Ishikawa (cell line): ENCODE data around the gene DHRS7B.

Experiments used
- CEBPB ChIP-seq: IDR thresholded peaks from 2 replicates; pipeline ENCODE4 v1.6.1; 2012
- CREB1 ChIP-seq: IDR thresholded peaks from 2 replicates; pipeline ENCODE4 v1.6.1; 2012; ENCODE audit warnings: low read depth
- EGR1 ChIP-seq: IDR thresholded peaks from 2 replicates; pipeline ENCODE4 v1.6.1; 2012
- EP300 ChIP-seq: IDR thresholded peaks from 2 replicates; pipeline ENCODE4 v1.6.1; 2012; ENCODE audit warnings: borderline replicate concordance
- FOXM1 ChIP-seq: IDR thresholded peaks from 2 replicates; pipeline ENCODE4 v1.6.1; 2012; ENCODE audit warnings: low read depth, borderline replicate concordance
- NFIC ChIP-seq: IDR thresholded peaks from 2 replicates; pipeline ENCODE4 v1.6.1; 2012
- RAD21 ChIP-seq: IDR thresholded peaks from 2 replicates; pipeline ENCODE4 v1.6.1; 2012; ENCODE audit warnings: low read depth
- TAF1 ChIP-seq: IDR thresholded peaks from 2 replicates; pipeline ENCODE4 v1.6.1; 2012; ENCODE audit warnings: low read depth, mild to moderate bottlenecking
- TCF12 ChIP-seq: IDR thresholded peaks from 2 replicates; pipeline ENCODE4 v1.6.1; 2012; ENCODE audit warnings: low read depth
- YY1 ChIP-seq: IDR thresholded peaks from 2 replicates; pipeline ENCODE4 v1.6.1; 2012; ENCODE audit warnings: low read depth
- ZBTB7A ChIP-seq: IDR thresholded peaks from 2 replicates; pipeline ENCODE4 v1.6.1; 2012; ENCODE audit warnings: low read depth
- TF ChIP-seq, protein P1 (sequence below): IDR thresholded peaks from 2 replicates; pipeline ENCODE4 v1.6.1; 2012; ENCODE audit warnings: low read depth, mild to moderate bottlenecking
- TF ChIP-seq, protein P2 (sequence below): IDR thresholded peaks from 2 replicates; pipeline ENCODE4 v1.6.1; 2012
- TF ChIP-seq, protein P3 (sequence below): IDR thresholded peaks from 2 replicates; pipeline ENCODE4 v1.6.1; 2012

DNA sequence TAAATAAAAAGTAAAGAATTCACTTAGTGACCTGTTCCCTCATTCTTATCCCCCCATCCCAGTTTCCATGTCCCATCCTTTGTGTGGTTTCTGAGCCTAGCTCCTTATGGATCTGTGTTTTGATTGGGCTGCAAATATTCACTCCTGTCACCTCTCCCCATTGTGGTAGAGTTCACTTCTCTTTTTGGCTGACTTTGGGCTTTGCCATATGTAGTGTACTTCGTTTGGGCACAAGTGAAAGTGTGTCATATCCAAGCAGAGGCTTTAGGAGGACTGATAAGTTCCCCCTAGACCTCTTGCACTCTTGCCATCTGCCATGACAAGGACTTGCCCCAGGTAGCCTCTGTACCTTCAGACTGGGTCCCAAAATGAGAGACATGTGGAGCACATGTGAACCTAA is 13.0 kb upstream of the DHRS7B start:
- TF ChIP-seq NFIC (no peak), EP300 (no peak), CREB1 (no peak), FOXM1 (no peak), EGR1 (no peak), RAD21 (no peak), ZBTB7A (no peak), CEBPB (no peak), TAF1 (no peak), TCF12 (no peak), YY1 (no peak)
- TF ChIP-seq, protein P1, sequence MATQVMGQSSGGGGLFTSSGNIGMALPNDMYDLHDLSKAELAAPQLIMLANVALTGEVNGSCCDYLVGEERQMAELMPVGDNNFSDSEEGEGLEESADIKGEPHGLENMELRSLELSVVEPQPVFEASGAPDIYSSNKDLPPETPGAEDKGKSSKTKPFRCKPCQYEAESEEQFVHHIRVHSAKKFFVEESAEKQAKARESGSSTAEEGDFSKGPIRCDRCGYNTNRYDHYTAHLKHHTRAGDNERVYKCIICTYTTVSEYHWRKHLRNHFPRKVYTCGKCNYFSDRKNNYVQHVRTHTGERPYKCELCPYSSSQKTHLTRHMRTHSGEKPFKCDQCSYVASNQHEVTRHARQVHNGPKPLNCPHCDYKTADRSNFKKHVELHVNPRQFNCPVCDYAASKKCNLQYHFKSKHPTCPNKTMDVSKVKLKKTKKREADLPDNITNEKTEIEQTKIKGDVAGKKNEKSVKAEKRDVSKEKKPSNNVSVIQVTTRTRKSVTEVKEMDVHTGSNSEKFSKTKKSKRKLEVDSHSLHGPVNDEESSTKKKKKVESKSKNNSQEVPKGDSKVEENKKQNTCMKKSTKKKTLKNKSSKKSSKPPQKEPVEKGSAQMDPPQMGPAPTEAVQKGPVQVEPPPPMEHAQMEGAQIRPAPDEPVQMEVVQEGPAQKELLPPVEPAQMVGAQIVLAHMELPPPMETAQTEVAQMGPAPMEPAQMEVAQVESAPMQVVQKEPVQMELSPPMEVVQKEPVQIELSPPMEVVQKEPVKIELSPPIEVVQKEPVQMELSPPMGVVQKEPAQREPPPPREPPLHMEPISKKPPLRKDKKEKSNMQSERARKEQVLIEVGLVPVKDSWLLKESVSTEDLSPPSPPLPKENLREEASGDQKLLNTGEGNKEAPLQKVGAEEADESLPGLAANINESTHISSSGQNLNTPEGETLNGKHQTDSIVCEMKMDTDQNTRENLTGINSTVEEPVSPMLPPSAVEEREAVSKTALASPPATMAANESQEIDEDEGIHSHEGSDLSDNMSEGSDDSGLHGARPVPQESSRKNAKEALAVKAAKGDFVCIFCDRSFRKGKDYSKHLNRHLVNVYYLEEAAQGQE = no peak
- TF ChIP-seq, protein P2, sequence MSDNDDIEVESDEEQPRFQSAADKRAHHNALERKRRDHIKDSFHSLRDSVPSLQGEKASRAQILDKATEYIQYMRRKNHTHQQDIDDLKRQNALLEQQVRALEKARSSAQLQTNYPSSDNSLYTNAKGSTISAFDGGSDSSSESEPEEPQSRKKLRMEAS = no peak
- TF ChIP-seq, protein P3, sequence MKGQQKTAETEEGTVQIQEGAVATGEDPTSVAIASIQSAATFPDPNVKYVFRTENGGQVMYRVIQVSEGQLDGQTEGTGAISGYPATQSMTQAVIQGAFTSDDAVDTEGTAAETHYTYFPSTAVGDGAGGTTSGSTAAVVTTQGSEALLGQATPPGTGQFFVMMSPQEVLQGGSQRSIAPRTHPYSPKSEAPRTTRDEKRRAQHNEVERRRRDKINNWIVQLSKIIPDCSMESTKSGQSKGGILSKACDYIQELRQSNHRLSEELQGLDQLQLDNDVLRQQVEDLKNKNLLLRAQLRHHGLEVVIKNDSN = no peak
